ENCODE measurements around the gene CKAP2L.

CKAP2L gene

GRCh38 chr2:112728378-112729175 lies 35.8 kb downstream of the CKAP2L start:
- H3K4me3 ChIP-seq (ENCODE audit: low read depth, low read length) = no peak overlapping the region
- DNase-seq (ENCODE audit: low read depth) = no peak
- TF ChIP-seq, protein P1, sequence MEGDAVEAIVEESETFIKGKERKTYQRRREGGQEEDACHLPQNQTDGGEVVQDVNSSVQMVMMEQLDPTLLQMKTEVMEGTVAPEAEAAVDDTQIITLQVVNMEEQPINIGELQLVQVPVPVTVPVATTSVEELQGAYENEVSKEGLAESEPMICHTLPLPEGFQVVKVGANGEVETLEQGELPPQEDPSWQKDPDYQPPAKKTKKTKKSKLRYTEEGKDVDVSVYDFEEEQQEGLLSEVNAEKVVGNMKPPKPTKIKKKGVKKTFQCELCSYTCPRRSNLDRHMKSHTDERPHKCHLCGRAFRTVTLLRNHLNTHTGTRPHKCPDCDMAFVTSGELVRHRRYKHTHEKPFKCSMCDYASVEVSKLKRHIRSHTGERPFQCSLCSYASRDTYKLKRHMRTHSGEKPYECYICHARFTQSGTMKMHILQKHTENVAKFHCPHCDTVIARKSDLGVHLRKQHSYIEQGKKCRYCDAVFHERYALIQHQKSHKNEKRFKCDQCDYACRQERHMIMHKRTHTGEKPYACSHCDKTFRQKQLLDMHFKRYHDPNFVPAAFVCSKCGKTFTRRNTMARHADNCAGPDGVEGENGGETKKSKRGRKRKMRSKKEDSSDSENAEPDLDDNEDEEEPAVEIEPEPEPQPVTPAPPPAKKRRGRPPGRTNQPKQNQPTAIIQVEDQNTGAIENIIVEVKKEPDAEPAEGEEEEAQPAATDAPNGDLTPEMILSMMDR (IDR thresholded peaks at IDR 0.05; ENCODE audit: control insufficient read depth, extremely low read depth, insufficient read depth) = no peak

- no peak overlapping the region for H3K4me3 ChIP-seq (ENCODE audit: low read depth, low read length)
- DNase-seq (ENCODE audit: low read depth) = no peak
- TF ChIP-seq, protein P1 (IDR thresholded peaks at IDR 0.05; ENCODE audit: control insufficient read depth, extremely low read depth, insufficient read depth) = no peak
Observed at GRCh38 chr2:112728029-112728362, 36.4 kb downstream of the CKAP2L start.

GRCh38 chr2:112727276-112728028 lies 37.0 kb downstream of the CKAP2L start:
- DNase-seq (ENCODE audit: low read depth) = no peak
- TF ChIP-seq, protein P1 (IDR thresholded peaks at IDR 0.05; ENCODE audit: control insufficient read depth, extremely low read depth, insufficient read depth) = no peak
- H3K4me3 ChIP-seq (ENCODE audit: low read depth, low read length) = no peak overlapping the region

- DNase-seq (ENCODE audit: low read depth) = peak; percentile 84
- H3K4me3 ChIP-seq (ENCODE audit: low read depth, low read length) = no peak overlapping the region
- TF ChIP-seq, protein P1 (IDR thresholded peaks at IDR 0.05; ENCODE audit: control insufficient read depth, extremely low read depth, insufficient read depth) = peak; percentile 97
Observed at GRCh38 chr2:112726487-112727190, 37.8 kb downstream of the CKAP2L start.

DNA sequence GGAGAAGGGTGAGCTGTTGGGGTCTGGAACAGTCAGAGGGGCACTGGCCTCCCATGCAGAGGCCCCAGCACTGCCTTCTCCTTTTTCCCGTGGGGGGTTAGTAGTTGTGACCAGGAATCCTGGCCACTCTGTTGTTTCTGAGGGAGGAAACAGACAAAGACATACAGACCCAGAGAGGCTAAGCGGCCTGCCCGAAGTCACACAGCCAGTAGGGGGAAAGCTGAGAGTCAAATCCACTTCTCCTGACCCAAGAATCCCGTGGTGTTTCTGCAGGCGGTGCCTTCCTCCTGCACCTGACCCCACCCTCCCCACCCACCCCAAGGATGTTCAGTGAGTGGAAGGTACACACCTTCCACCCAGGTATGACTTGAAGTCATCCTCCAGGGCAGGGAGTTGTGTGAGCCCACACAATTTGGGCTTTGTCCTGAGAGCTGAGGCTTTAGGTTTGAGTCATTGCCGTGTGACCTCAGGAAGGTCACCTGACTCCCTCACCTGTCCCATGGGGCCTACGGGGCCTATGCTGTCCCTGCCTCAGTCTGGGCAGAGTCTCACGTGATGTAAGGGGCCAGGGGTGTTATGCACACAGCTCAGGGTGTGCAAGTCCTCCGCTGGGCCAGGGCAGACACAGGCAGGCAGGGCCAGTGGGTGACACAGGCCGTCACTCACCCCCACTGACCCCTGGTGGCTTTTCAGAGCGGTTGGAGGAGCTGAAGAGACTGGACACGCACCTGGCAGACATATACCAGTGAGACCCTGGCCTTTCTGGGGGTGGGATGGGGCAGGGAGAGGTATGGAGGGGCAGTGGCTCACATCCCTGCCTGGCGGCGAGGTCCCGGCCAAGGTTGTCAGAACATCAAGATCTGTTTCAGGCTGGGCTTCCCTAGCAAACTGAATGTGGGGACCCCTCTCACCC lies 38.6 kb downstream of the CKAP2L start:
- TF ChIP-seq, protein P1 (IDR thresholded peaks at IDR 0.05; ENCODE audit: control insufficient read depth, extremely low read depth, insufficient read depth) = no peak
- DNase-seq (ENCODE audit: low read depth) = no peak
- no peak overlapping the region for H3K4me3 ChIP-seq (ENCODE audit: low read depth, low read length)

Data from LNCaP clone FGC (cell line).